ENCODE data around the gene AMMECR1.

GRCh38 chrX:110208092-110208491, 109.8 kb downstream of the AMMECR1 start:
- TF ChIP-seq, protein P1, sequence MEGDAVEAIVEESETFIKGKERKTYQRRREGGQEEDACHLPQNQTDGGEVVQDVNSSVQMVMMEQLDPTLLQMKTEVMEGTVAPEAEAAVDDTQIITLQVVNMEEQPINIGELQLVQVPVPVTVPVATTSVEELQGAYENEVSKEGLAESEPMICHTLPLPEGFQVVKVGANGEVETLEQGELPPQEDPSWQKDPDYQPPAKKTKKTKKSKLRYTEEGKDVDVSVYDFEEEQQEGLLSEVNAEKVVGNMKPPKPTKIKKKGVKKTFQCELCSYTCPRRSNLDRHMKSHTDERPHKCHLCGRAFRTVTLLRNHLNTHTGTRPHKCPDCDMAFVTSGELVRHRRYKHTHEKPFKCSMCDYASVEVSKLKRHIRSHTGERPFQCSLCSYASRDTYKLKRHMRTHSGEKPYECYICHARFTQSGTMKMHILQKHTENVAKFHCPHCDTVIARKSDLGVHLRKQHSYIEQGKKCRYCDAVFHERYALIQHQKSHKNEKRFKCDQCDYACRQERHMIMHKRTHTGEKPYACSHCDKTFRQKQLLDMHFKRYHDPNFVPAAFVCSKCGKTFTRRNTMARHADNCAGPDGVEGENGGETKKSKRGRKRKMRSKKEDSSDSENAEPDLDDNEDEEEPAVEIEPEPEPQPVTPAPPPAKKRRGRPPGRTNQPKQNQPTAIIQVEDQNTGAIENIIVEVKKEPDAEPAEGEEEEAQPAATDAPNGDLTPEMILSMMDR (IDR thresholded peaks at IDR 0.05; ENCODE audit: borderline replicate concordance, extremely low read depth, low read length, poor library complexity, severe bottlenecking): no peak
- TF ChIP-seq EZH2 (IDR thresholded peaks at IDR 0.05; ENCODE audit: borderline replicate concordance, low read depth, low read length, severe bottlenecking): no peak
